Measurements from ENCODE around the gene PHEX.

The PHEX gene

DNA sequence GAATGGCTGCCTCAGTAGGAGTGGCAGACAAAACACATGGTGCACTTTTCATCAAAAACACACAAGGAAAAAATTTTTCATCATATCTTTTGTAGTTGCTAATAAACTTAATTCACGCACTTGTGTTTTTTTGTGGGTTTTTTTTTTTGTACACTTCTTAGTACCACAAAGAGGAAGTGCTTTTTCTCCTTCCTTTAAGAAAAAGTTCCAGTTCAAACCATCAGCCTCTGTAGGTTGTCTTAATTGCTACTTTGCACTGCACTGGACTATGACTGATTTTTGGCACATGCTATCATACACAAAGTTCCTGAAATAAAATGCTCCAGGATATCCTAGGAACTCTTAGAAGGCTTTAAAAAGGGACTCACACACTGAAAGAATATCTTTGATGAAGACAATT lies at the start of gene PHEX:
Gene PHEX (plus strand): TSS at position 242 of the 400 bp plus-strand sequence. CDS start 681 bp downstream, outside the sequence.
- no peak for DNase-seq

DNA sequence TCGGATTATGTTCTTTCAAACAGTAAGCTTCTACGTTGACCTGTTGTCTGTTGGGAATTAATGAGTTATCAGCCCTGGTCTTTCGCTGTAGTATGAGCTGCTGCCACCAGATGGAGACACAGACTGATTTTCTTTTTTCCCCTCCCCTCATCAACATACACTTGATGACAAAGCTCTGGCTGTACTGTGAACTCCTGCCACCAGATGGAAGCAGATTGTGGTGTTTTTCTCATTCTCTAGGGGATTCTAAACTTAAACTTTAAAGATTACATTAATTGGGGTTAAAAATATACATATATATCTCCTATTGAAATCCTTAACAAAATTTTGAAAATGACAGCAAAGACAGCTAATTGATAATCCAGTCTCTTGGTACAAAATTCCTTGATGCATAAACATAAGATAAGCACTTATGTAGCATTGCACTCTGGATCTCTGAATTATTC lies 46.8 kb upstream of the PHEX start:
- DNase-seq, result peak; percentile 47

DNA sequence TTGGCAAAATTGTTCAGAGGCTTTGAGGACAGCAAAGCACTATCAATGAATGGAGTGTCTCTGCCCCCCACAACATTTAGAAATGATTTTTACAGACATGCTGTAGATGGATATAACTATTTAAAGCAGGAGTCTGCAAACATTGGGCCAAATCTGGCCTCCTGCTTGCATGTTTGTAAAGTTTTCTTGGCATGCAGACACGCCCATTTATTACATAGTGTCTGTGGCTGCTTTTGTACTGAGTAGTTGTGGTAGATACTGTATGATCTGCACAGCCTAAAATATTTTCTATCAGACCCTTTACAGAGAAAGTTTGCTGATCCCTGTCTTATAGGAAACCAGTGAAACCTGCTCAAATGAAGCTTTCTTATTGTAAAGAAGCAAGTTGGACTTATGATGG lies 45.5 kb upstream of the PHEX start:
- no peak for DNase-seq

DNA sequence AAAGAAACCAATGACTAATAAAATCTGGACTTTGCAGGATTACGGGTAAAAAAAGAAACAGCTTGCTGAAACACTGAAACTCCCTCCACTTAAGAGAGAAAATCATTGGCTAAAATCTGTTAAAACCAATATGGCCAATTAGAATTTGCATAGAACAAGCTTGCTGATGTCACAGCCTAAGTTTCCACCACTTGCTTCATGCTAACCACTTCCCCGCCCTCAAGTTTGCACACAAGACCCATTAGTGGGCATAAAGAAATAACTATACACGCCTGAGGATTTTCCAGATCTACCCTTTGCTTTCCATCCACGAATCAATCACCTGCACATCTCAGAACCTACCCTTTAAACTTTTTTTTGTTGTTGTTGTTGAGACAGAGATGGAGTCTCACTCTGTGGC lies 42.7 kb upstream of the PHEX start:
- no peak for DNase-seq

DNA sequence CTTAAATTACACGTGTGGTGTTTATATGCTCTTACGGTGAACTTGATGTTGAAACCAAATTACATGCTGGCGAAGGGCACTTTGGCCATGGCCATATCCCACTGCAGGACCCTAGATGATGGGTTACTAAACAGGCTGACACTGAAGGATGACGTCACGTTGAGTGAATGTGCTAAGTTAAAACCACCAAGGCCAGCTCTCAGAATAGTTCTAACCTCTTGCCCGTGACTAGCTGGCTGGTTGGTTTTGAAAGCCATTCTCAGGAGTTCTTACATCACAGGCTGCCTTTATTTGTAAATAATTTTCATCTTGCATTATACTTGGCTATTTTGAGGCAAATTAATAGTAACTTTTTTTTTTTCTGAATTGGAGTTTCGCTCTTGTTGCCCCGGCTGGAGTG lies 41.3 kb upstream of the PHEX start:
- DNase-seq, result no peak

DNA sequence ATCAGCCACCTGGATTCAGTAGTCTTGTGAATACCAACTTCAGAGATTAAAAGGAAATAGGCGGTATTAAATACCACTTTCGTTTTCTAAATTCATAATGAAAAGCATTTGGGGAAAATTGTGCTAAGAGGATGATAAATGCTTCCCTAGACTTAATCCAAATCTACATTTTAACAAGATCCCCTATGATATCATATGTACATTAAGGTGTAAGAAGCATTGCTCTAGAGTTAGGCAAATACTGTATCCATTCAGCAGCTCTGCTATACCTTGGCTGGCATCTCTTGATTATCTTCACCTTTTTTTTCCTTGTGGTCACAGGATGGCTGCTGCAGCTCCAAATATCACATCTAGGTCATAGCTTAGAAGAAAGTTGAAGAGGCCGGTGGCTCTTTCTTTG lies 40.6 kb upstream of the PHEX start:
- DNase-seq, result no peak

DNA sequence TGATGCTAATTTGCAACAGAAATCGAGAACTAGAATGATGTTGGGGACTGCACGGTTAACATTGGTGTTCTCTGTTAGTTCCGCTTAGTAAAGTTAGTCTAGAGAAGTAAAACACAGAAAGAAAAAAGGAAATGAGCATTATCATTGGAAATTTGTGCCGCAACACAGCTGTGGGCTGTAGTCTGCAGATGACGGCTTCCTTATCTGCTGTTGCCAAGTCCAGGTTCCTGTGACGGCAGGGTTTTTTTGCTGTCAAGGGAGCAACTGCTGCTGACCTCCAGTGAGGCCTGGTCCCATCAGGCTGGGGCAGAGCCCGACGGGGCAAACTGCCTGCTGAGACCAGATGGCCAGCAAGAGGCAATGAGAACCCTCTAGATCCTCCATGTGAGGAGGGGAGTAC lies 38.9 kb upstream of the PHEX start:
- DNase-seq, result no peak

DNA sequence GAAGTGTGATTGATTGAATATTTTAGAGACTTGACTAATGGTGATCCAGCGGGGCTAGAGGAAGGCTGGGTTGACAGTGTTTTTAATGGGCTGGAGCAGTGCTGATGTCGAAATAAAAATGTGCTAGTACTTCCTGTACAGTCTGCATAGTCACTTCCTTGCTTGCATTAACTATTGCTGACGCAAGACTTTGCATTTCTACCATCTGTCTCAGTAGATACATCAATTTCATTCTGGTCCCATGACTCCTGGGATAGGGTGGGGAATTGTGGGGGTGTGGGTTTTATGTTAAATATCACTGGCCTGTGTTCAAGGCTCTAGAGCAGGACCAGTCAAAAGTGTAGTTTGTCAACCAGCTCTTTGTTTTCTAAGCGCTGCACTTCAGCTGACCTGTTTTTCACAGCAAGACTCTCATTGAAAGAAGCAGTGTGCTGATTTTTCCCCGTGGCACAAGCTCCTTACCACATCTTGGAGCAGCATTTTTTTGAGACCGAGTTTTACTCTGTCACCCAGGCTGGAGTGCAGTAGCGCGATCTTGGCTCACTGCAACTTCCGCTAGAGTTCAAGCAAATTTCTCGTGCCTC lies 35.2 kb upstream of the PHEX start:
- no peak for DNase-seq

DNA sequence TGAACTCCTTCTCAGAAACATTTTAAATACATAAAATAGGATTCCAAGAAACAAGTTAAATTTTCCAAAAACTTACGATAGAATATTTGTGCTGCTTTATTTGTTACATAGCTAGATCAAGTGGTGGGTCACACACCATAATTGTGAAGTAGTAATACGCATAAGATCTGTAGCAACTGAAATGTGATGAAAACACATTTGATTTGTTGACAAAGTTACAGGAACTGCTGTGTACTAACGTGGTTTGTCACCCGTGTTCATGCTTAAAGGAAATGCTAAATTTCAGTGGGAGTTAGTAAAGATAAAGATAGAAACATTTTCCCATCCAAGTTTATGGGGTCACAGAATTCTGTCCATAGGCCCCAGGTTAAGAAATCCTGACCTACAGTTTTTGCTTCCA lies 34.1 kb upstream of the PHEX start:
- DNase-seq, result no peak

DNA sequence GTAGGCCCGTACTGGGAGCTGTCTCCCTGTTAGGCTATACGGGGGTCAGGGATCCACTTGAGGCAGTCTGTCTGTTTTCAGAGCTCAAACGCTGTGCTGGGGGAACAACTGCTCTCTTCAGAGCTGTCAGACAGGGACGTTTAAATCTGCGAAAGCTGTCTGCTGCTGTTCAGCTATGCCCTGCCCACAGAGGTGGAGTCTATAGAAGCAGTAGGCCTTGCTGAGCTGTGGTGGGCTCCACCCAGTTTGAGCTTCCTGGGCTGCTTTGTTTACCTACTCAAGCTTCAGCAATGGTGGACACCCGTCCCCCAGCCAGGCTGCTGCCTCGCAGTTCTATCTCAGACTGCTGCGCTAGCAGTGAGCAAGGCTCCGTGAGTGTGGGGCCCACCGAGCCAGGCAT lies 27.3 kb upstream of the PHEX start:
- DNase-seq, result no peak

DNA sequence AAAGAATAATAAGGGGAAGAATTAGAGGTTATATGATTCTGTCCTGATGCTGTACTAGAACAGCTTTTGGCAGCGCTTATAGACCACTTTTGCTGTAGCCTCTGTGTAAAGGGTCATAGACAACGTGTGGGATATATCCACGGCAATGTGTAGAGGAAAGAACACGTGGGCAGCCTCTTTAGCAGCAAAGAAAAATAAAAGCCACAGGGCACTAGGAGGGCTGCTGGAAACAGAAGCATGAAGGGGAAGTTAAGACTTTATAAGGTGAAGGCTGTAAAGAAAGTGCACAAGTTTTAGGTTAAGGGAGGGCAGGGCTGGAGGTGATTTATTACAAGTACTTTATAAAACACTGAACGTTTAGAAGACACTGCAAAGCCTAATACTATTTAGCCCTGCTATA lies 20.1 kb upstream of the PHEX start:
- no peak for DNase-seq

DNA sequence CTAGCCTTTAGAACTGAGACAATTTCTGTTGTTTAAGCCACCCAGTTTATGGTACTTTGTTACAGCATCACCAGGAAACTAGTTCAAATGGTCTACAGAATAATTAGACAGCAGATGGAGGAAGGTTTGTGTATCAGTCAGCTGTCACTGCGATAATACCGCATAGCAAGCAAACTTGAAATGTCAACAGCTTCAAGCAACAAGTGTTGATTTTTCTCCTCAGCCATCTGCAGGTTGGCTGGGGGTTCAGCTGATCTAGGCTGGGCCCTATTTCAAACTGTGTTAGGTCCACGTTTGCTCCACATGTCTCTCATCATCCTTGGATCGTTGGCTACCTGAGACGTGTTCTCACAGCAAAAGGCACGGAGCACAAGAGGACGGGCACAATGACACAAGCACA lies 19.2 kb upstream of the PHEX start:
- no peak for DNase-seq

DNA sequence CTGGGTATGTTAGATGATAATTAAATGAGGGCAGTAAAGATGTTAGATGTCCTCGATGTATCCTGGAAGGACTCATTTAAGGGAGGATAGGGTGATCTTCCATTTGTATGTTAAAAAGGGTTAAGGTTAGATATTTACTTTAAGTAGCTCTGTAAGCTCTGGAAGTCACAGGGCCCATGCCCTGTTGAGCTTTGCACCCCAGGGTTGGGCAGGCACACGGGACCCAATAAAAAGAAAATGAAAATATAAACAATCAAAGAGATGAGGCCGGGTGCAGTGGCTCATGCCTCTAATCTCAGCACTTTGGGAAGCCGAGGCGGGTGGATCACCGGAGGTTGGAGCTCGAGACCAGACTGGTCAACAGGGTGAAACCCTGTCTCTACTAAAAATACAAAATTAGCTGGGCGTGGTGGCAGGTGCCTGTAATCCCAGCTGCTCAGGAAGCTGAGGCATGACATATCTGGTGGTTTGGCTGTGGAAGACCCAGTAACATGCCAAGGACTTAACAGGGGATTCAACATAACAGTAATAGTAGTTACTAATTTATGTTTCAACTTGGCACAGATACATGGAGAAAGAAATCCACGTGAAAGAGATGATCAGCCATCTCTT lies 16.9 kb upstream of the PHEX start:
- no peak for DNase-seq

DNA sequence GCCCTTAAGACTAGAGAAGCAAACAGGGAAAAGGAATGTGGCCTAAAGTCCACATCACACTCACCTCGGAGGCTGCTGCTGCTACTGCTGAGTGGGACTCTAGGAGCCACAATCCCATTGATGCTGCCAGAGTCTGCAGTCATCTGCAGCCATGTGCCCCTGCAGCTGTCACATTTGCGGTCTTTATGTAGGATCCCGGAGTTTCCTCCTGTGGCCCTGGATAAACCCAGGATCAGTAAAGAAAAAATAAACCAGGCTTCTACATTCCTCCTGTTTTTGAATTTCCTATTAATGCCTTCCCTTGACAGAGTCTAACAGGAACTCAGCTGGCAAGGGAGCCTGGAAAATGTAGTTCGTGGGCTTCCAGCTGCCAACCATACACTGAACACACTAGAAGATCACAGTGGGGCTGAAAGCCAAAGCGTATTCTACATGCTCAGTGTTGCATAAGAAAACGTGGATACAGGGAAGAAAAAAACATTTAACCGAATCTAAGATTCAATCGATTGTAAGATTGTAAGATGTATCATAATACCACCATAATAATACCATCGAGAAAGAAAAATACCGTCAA lies 10.3 kb upstream of the PHEX start:
- no peak for DNase-seq

DNA sequence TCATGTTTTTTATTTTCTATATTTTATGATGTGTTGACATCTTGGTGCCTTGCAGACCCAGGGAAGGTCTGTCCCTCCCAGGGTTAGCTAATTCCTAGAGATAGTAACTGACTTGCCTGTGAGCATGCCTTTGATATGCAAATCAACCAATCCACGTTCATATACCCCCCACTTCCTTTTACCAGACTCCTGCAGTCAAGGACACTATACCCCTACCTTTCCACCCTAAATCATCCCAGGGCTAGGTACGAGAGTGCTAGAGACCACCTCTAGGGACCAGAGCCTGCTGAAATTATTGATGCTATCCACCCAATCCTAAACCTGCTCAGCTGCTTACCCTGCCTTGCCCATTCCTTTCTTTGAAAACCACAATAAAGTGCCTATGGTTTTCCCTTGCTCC lies 7.5 kb upstream of the PHEX start:
- no peak for DNase-seq

DNA sequence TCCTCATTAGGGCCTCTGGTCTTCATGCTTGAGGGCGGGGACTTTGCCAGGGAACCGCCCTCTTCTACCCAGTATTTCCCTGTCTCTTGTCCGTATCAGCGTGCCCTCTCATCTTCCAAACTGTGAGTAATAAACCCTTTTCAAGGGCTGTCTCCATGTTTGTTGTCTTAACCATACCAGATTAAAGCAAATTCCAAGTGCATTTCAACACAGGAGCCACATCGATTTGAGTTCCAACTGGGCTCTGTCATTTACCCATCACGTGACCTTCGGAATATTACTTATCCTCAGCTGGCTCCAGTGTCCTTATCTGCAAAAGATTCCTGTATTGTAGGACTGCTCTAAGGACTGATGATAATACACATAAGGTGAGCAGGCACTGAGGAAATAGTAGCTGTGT lies 6.4 kb upstream of the PHEX start:
- no peak for DNase-seq

DNA sequence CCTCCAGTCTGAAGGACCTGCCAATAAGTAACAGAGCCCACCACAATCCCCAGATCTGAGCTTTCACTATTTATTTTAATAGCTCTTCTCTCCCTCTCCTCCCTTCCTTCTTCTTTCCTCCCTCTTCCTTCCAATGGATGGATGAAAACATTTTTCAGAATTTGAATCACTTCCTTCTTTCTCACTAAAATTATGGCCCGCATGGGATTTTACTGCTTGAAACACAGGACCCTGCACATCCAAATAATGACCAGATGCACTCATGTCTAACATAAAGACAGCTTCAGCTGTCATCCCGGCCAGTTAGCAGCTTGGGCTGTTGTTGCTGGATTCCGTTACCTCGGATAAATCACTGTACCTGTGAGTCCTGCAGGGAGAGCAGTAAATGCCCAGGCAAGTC lies 5.4 kb upstream of the PHEX start:
- no peak for DNase-seq

DNA sequence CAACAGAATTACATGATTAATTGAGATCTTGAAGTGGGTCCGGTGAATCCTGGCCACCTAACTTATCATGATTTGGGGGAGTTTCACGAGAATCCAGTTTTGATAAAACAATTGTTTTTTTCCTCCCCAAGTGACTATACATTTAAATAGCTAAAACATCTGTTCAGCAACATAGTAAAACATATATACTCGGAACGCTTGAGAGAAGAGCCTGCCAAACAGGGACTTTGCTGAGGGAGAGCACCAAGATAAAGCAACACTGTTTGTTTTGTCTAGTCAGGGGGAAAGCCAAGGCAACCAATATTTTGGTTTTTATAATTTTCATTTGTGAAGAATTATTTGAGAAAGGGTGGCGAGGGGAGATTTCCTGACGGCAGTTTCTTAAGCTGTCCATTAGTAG lies 381 bp downstream of the PHEX start:
- DNase-seq, result no peak

DNA sequence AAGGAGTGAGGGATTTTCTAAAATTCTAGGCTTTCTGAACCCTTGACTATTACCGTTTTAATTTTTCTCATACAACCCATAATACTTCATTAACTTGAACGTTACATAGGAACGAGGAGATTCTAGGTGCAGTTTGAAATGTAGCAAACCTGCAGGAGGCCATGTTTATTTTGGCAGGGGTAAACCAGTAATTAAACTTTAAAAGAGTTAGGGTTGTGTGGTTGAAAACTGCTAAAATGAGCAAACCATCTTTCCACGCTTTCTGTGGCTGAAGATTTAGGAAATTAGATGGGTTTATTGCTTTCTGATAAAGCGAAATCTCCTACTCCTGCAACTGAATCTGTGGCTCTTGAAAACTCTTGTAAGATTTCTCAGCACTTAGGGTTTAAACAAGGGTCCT lies 1.7 kb downstream of the PHEX start:
- DNase-seq, result no peak

DNA sequence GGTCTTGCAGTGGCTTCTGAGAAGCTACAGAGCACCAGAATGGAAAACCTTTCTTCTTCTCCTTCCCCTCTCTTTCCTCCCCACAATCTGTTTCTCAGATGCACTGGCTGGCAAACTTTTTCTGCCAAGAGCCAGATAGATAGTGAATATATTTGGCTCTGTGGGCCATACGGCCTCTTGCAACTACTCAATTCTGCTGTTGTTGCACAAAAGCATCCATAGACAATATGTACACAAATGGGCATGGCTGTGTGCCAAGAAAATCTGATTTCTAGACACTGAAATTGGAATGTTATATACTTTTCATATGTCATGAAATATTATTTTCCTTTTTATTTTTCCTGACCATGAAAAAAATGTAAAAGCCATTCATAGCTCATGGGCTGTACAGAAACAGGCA lies 3.1 kb downstream of the PHEX start:
- no peak for DNase-seq

DNA sequence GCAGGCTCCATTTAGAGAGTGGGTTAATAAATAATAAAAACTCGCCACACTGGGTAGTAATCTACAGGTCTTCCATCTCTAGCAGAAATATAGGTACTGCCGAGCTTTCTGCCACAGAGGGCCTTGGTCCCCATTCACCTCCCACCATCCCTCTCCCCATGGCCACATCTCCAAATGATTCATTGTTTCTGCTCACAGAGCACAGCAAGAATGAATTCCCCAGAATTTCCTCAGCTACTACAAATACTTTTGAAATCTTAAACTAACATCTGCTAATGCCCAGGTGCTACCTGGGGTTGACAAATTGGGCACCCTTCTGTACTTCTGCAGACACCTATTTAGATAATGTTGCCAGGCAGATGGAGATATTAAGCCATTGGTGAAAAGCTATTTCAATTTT lies 5.1 kb downstream of the PHEX start:
- DNase-seq, result no peak

DNA sequence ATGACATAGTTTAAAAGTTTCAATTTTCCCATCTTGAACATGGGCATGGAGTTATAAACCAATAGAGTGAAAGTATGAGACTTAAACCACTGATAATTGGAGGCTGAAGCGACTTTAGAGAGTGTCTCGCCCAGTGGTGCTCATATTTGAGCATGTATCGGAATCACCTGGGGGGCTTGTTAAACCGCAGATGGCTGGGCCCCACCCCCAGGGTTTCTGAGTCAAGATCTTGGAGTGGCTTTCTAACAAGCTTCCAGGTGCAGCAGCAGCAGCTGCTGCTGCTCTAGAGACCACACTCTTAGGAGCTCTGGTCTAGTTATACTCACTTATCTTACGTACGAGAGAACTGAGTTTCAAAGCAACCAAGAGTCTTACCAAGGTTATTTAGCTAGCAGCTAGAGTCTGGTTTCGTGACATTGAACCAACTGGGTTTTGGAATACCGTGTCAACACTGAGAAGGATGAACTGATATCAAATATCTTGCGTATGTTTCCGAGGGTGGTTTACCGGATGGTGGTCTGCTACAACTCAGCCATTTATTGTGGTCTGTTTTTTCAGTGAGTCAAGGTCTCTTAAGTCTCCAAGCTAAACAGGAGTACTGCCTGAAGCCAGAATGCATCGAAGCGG lies 5.9 kb downstream of the PHEX start:
- DNase-seq, result no peak

DNA sequence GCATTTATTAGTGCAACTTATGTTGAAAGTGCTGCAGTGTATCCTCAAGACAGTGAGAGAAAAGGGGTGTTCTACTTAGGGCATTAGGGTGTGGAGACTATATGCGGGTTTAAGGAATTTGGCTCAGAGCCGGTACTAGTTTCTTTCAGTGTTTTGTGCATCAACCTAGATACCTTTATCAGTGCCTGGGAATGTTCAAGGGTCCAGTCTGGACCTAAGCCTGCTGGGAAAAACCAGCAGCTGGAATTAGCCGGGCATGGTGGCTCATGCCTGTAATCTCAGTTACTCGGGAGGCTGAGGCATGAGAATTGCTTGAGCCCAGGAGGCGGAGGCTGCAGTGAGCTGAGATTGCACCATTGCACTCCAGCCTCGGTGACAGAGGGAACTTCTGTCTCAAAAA lies 7.4 kb downstream of the PHEX start:
- DNase-seq, result no peak

DNA sequence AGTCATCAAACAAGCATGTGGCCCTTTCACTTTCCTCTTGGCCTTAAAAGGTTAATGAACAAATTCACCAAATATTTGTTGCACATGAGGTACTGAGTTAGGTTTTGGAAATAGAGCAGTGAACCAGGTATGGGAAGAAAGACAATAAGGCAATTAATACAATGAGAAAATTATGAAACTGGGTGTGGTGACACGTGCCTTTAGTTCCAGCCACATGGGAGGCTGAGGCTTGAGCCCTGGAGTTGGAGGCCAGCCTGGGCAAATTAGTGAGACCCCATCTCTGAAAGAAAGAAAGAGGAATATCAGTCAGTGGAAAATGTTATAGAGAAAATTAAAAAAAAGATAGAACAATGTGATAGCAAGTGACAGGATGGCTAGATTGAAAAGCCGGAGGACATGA lies 8.1 kb downstream of the PHEX start:
- no peak for DNase-seq

Measured in 8988T (cell line).